Activated CD4-positive, alpha-beta T cell treated with anti-CD3 and anti-CD28 coated beads for 1 hour (primary cell): Measurements from ENCODE around the gene KIF18B.
A peak's percentile ranks its signal among the peaks of the same experiment; 100 is the strongest.

ENCODE experiments used
- DNase-seq: peaks from one replicate; pipeline ENCODE4 v3.0.0-alpha.2; 2020

KIF18B gene

GRCh38 chr17:44917456-44917855 is 30.1 kb downstream of the KIF18B start:
- DNase-seq: no peak

GRCh38 chr17:44916781-44917241 is 30.8 kb downstream of the KIF18B start:
- no peak for DNase-seq

- no peak for DNase-seq
Measured at GRCh38 chr17:44915862-44916780, 31.5 kb downstream of the KIF18B start.

- DNase-seq: no peak
Measured at GRCh38 chr17:44915321-44915726, 32.2 kb downstream of the KIF18B start, which contains the start of gene GFAP. Gene GFAP, minus strand, starts transcription at chr17:44915500. Its CDS starts 14 bp downstream, at chr17:44915486.

GRCh38 chr17:44914698-44915271 is 32.8 kb downstream of the KIF18B start:
- no peak for DNase-seq

GRCh38 chr17:44914148-44914547 is 33.4 kb downstream of the KIF18B start:
- no peak for DNase-seq

GRCh38 chr17:44913676-44914075 is 33.9 kb downstream of the KIF18B start:
- DNase-seq: no peak

- no peak for DNase-seq
Measured at GRCh38 chr17:44912763-44913544, 34.6 kb downstream of the KIF18B start.

GRCh38 chr17:44911133-44912001 is 36.2 kb downstream of the KIF18B start:
- DNase-seq: peak; percentile 22

GRCh38 chr17:44910231-44911106 is 37.1 kb downstream of the KIF18B start:
- DNase-seq: no peak

GRCh38 chr17:44909681-44910144 is 37.9 kb downstream of the KIF18B start:
- no peak for DNase-seq

GRCh38 chr17:44908761-44909326 is 38.7 kb downstream of the KIF18B start:
- DNase-seq: no peak

- DNase-seq: no peak
Measured at GRCh38 chr17:44907729-44908470, 39.7 kb downstream of the KIF18B start.

GRCh38 chr17:44906763-44907728 is 40.5 kb downstream of the KIF18B start:
- DNase-seq: no peak

GRCh38 chr17:44906010-44906646 is 41.4 kb downstream of the KIF18B start:
- DNase-seq: no peak

- no peak for DNase-seq
Measured at GRCh38 chr17:44905006-44906000, 42.3 kb downstream of the KIF18B start.
